NCI-H69 (cell line): Measurements from ENCODE around the gene SAPCD2.
"Not testable (repeated sequence)": the region's sequence is repeated elsewhere in the genome, so short reads cannot be mapped to it uniquely, and the experiment has no call there.

Source experiments
- DNase-seq: peaks from one replicate; lab custom pipeline; 2025; lab: John Stamatoyannopoulos, UW

The SAPCD2 gene

GRCh38 chr9:137064027-137064879 lies 6.1 kb downstream of the SAPCD2 start:
- DNase-seq = peak; percentile 60

GRCh38 chr9:137063311-137064026 lies 6.9 kb downstream of the SAPCD2 start:
- no peak for DNase-seq

DNA sequence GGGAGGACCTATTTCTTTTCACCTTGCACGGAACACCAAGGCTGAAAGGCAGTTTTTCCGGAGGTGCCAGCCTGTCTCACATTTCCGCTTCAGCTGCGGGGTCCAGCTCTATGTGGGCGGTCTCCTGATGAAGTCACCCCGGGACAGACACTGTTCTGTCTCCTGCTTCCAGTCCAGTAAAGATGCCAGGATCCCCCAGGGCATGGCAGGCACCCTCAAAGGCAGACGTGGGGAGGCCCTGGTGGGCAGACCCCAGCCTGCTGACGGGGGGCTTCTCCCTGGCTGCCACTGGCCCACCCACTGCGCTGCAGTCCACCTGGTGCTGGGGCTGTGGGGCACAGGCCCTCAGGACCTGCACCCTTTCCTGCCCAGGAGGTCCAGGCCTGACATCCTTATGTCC lies 7.6 kb downstream of the SAPCD2 start:
- DNase-seq = not testable (repeated sequence)

GRCh38 chr9:137062384-137062783 lies 8.0 kb downstream of the SAPCD2 start:
- DNase-seq = no peak

- DNase-seq = peak; percentile 94
Measured at GRCh38 chr9:137058521-137059234, 11.7 kb downstream of the SAPCD2 start.

DNA sequence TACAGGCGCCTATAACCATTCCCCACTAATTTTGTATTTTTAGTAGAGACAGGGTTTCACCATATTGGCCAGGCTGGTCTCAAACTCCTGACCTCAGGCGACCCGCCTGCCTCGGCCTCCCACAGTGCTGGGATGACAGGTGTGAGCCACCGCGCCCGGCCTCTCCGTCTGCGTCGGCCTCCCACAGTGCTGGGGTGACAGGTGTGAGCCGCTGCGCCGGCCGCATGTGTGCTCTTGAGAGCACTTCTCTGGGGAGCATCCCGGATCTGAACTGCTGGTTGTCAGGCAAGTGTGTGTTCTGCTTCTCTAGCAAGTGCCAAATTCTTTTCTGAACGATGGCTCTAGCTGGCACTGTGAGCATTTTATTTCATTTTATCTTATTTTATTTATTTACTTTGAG lies 12.8 kb downstream of the SAPCD2 start:
- DNase-seq = peak; percentile 93

GRCh38 chr9:137056739-137057415 lies 13.5 kb downstream of the SAPCD2 start:
- DNase-seq = peak; percentile 82

GRCh38 chr9:137055385-137056364 lies 14.7 kb downstream of the SAPCD2 start:
- DNase-seq = peak; percentile 96

DNA sequence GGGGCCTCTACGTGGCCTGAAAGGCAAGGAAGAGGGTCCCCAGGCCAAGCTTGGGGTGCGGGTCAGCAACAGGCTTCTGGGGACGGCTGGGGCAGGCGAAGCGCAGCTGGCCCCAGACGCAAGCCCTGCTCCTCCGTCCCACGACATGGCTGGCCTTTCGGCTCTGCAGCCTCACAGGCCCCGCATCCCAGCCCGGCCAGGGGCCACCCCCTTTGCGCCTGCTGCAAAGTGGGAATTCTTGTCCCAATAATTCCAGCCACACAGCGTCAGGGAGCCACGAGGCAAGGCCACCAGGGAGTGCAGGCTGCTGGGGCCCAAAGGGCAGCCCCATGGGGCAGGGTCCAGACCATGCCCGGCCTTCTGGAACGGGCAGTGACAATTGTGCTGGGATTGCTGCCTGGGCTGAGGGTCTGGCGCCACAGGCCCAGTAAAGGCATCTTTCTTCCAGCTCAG lies 15.4 kb downstream of the SAPCD2 start:
- no peak for DNase-seq

GRCh38 chr9:137053944-137054931 lies 16.1 kb downstream of the SAPCD2 start, which contains the start of gene ENTPD2:
Gene ENTPD2, minus strand, starts transcription at chr9:137054061. Its CDS starts 64 bp downstream, at chr9:137053997.
- peak; percentile 90 for DNase-seq

DNA sequence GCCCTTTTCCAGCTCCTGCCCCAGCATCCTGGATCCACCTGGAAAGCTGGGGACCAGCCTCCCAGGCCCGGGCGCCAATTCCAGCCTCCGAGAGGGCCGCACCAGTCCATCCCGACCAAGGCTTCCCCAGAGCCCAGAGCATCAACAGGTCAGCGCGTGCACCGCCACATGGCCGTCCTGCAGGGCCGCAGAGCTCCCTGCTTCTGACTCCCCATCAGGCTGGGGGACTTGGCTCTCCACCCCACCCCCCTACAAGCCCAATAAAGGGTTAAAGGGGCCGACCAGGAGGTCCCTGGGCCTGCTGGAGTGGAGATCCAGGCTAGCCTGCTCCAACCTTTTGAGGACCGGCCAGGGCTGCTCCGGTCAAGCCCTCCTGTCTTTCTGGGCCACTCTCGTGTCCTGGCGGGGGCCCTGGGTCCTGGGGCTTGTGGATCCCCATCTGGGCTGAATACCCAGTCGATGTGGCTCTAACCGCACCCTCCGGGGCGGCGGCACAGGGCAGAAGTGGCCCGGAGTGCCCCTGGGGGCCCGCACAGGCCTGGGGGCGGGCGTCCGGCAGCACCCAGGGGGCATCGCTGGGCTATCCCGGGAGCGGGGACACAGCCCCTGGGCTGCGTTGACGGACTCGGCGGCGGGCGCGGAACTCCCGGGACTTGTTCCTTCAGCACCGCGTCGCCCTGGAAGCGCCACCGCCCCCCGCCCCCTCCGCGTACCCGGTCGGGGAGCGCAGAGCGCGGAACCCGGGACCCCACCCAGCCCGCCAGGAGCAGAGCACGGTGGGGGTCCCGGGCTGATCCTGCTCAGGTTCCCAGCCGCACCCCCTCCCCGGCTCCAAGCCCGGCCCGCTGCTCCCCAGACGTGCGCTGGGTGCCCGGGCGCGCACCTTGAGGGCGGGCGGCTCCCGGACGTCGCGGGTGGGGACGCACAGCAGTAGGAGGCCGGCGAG lies 17.1 kb downstream of the SAPCD2 start:
- peak; percentile 74 for DNase-seq

GRCh38 chr9:137052293-137052692 lies 18.1 kb downstream of the SAPCD2 start:
- no peak for DNase-seq

- DNase-seq = no peak
Measured at GRCh38 chr9:137051145-137051724, 19.1 kb downstream of the SAPCD2 start.

- no peak for DNase-seq
Measured at GRCh38 chr9:137050570-137050969, 19.8 kb downstream of the SAPCD2 start.

- DNase-seq = peak; percentile 76
Measured at GRCh38 chr9:137049544-137050449, 20.6 kb downstream of the SAPCD2 start.

DNA sequence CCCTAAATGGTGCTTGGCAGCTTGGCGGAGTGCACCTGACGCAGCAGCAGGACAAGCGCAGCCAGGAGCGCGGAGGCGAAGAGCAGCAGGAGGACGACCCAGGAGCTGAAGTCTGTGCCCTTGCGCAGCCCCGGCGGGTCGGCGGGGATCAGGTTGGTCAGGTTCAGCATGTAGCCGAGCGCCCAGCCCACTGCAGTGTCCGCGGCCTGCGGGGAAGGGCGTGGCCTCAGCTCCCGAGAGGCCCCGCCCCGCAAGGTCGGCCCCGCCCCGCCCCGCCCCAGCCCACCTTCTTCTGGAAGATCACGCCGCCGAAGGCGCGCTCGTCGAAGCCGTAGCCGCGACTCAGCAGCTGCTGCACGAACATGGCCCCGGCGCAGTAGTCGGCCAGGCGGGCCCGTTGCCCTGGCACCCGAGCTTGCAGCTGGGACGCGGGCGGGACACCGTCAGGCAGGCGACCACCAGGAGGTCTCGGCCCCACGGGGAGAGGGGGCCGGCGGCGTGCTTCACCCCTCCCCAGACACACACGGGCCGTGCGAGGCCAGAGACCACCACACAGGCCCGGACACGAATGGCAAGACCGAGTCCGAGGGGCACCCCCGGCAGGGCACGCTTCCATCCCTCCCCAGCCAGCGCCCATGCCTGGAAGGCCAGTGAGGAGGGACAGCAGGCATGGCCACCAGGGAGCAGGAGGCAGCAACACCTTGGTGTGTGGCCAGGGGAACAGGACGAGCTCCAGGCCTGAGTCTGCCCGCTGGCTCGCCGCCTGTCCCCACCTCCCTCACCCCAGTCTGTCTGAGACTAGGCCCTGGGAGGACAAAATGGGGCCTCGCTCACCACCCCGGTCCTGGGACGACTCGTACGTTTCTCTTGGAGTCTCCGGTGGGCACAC lies 21.5 kb downstream of the SAPCD2 start:
- peak; percentile 65 for DNase-seq
